ENCODE results near the gene UBA7. TPM values are rescaled to one million over a fixed set of nuclear protein-coding genes. Genes with fewer than 3 reads are reported as not detected.
A peak's percentile ranks its signal among the peaks of the same experiment; 100 is the strongest.
"Not testable (repeated sequence)": the region's sequence is repeated elsewhere in the genome, so short reads cannot be mapped to it uniquely, and the experiment has no call there.

UBA7 gene
- total RNA-seq, 1 donor = 57.9 TPM

DNA sequence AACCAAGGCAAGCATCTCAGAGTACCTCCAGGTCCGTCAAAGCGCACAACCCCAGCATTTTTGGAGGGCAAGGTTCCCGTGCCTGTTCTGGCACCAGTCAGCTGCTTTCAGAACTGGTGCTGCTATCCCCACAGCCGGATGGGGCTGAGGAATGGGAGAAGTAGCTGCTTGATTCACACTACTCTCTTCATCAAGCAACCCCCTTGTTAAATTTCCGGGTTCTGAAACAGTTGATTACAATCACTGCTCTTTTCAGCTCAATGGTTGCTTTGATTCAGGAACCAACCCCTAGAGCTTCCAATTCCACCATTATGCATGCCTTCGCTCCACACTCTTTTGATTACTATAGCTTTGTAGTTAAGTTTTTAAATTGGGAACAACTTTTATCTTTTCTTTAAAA lies 12.3 kb upstream of the UBA7 start:
- H3K9me3 ChIP-seq (ENCODE audit: low read depth, low read length) = no peaks in the 10 kb centered on the region

DNA sequence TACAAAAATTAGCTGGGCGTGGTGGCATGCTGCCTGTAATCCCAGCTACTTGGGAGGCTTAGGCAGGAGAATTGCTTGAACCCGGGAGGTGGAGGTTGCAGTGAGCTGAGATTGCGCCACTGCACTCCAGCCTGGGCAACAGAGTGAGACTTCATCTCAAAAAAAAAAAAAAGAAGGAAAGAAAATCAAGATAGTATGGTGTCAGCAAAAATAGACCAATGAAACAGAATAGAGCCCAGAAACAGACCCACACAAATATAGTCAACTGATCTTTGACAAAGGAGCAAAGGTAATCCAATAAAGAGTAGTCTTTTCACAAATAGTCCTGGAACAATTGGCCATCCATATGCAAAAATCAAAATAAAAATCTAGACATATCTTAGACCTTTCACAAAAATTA lies 9.4 kb upstream of the UBA7 start:
- H3K27me3 ChIP-seq (ENCODE audit: insufficient read depth, low read length); H3K4me3 ChIP-seq (ENCODE audit: low read length); H3K9me3 ChIP-seq (ENCODE audit: low read depth, low read length); H3K4me1 ChIP-seq (ENCODE audit: insufficient read depth, low read length): not testable (repeated sequence)

More for the DNA sequence above, 12.3 kb upstream of the UBA7 start:
- Histone ChIP-seq H3K4me3 (ENCODE audit: low read length) (no peak overlapping the region), H3K4me1 (ENCODE audit: insufficient read depth, low read length) (no peaks in the 10 kb centered on the region), H3K27me3 (ENCODE audit: insufficient read depth, low read length) (no peaks in the 10 kb centered on the region)

DNA sequence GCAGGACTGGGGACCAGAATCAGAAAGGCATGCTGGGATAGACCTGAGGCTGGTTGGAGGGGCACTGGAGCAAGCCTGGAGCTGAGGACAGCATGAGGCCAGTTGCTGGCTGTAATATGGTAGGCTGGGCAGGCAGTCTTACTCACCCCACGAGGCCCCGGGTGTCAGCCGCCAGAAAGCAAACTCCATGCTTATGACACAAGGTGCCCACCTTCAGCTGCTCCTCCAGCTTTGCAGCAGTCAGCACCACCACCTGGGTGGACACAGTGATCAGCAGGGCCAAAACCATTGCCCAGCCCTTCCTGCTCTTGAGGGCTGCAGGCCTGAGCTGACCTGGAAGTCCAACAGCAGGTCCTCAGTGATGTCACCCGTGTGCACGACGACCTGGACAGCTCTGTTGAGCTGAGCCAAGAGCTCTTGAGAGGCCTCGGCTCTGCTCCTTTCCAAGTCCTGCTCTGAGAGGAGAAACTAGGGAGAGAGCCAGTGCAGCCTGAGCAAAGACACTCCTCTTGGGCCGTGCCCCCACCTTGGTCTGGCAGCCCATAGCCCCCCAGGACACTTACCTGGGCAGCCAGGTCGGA lies 747 bp downstream of the UBA7 start:
- Histone ChIP-seq H3K27me3 (ENCODE audit: insufficient read depth, low read length) (no peaks in the 10 kb centered on the region), H3K4me1 (ENCODE audit: insufficient read depth, low read length) (peaks cover 30% of the 10 kb centered on the region), H3K9me3 (ENCODE audit: low read depth, low read length) (no peaks in the 10 kb centered on the region), H3K4me3 (ENCODE audit: low read length) (peak overlapping the region; percentile 42)

- no peaks in the 10 kb centered on the region for H3K9me3 ChIP-seq (ENCODE audit: low read depth, low read length)
- H3K4me3 ChIP-seq (ENCODE audit: low read length) = no peak overlapping the region
- H3K4me1 ChIP-seq (ENCODE audit: insufficient read depth, low read length) = peaks cover 62% of the 10 kb centered on the region
- H3K27me3 ChIP-seq (ENCODE audit: insufficient read depth, low read length) = no peaks in the 10 kb centered on the region
These were observed 6.2 kb downstream of the UBA7 start for GRCh38 chr3:49807431-49808114.

- H3K27me3 ChIP-seq (ENCODE audit: insufficient read depth, low read length) = no peaks in the 10 kb centered on the region
- no peak overlapping the region for H3K4me3 ChIP-seq (ENCODE audit: low read length)
- peaks cover 58% of the 10 kb centered on the region for H3K4me1 ChIP-seq (ENCODE audit: insufficient read depth, low read length)
- H3K9me3 ChIP-seq (ENCODE audit: low read depth, low read length) = no peaks in the 10 kb centered on the region
These were observed 6.9 kb downstream of the UBA7 start for GRCh38 chr3:49806850-49807249.

- Histone ChIP-seq H3K4me3 (ENCODE audit: low read length) (no peak overlapping the region), H3K9me3 (ENCODE audit: low read depth, low read length) (no peaks in the 10 kb centered on the region), H3K27me3 (ENCODE audit: insufficient read depth, low read length) (no peaks in the 10 kb centered on the region), H3K4me1 (ENCODE audit: insufficient read depth, low read length) (peaks cover 58% of the 10 kb centered on the region)
These were observed 7.7 kb downstream of the UBA7 start for GRCh38 chr3:49805897-49806701.

DNA sequence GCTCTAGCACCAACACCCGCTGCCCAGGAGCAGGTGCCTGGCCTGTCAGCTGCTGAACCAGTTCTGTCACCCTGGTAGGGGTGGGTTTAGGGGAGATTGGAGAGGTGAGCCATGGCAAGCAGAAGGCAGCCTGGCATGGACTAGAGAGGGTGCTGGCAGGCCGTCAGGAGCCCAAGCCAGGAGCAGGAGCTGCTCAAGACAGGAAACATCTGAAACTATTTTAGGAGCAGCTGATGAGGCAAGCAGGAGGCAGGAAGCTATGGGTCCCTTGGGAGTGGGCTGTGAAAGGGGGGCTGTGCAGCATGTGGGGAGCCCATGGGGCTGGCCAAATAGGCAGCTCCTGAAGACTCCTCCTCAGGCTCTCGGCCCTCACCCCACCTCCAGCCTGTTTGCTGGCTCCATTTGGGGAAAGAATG lies 8.4 kb downstream of the UBA7 start:
- Histone ChIP-seq H3K4me1 (ENCODE audit: insufficient read depth, low read length) (peaks cover 58% of the 10 kb centered on the region), H3K4me3 (ENCODE audit: low read length) (no peak overlapping the region), H3K9me3 (ENCODE audit: low read depth, low read length) (no peaks in the 10 kb centered on the region), H3K27me3 (ENCODE audit: insufficient read depth, low read length) (no peaks in the 10 kb centered on the region)

GRCh38 chr3:49804141-49805041 lies 9.4 kb downstream of the UBA7 start:
- H3K9me3 ChIP-seq (ENCODE audit: low read depth, low read length) = no peaks in the 10 kb centered on the region
- H3K27me3 ChIP-seq (ENCODE audit: insufficient read depth, low read length) = no peaks in the 10 kb centered on the region
- peaks cover 54% of the 10 kb centered on the region for H3K4me1 ChIP-seq (ENCODE audit: insufficient read depth, low read length)
- no peak overlapping the region for H3K4me3 ChIP-seq (ENCODE audit: low read length)

- Histone ChIP-seq H3K4me3 (ENCODE audit: low read length) (peak overlapping the region; percentile 88), H3K9me3 (ENCODE audit: low read depth, low read length) (no peaks in the 10 kb centered on the region), H3K4me1 (ENCODE audit: insufficient read depth, low read length) (peaks cover 53% of the 10 kb centered on the region), H3K27me3 (ENCODE audit: insufficient read depth, low read length) (no peaks in the 10 kb centered on the region)
These were observed 10.2 kb downstream of the UBA7 start for GRCh38 chr3:49803465-49804140.

GRCh38 chr3:49802719-49803464 lies 10.9 kb downstream of the UBA7 start, which contains the start of gene INKA1:
INKA1 (plus strand) TSS chr3:49803261; CDS start chr3:49803393, 132 bp downstream.
- peak within 1 kb of the TSS; percentile 88 for H3K4me3 ChIP-seq (ENCODE audit: low read length)
- peaks cover 50% of the 10 kb centered on the region for H3K4me1 ChIP-seq (ENCODE audit: insufficient read depth, low read length)
- H3K27me3 ChIP-seq (ENCODE audit: insufficient read depth, low read length) = no peaks in the 10 kb centered on the region
- H3K9me3 ChIP-seq (ENCODE audit: low read depth, low read length) = no peaks in the 10 kb centered on the region

GRCh38 chr3:49801160-49801559 lies 12.6 kb downstream of the UBA7 start:
- Histone ChIP-seq H3K4me3 (ENCODE audit: low read length) (no peak overlapping the region), H3K4me1 (ENCODE audit: insufficient read depth, low read length) (peaks cover 32% of the 10 kb centered on the region), H3K27me3 (ENCODE audit: insufficient read depth, low read length) (no peaks in the 10 kb centered on the region), H3K9me3 (ENCODE audit: low read depth, low read length) (no peaks in the 10 kb centered on the region)

GRCh38 chr3:49799761-49800160 lies 14.0 kb downstream of the UBA7 start, which contains the start of gene CDHR4:
CDHR4 (minus strand) TSS chr3:49799873; CDS start chr3:49799812, 61 bp downstream.
- no peaks in the 10 kb centered on the region for H3K27me3 ChIP-seq (ENCODE audit: insufficient read depth, low read length)
- no peak within 1 kb of the TSS for H3K4me3 ChIP-seq (ENCODE audit: low read length)
- peaks cover 19% of the 10 kb centered on the region for H3K4me1 ChIP-seq (ENCODE audit: insufficient read depth, low read length)
- H3K9me3 ChIP-seq (ENCODE audit: low read depth, low read length) = no peaks in the 10 kb centered on the region

DNA sequence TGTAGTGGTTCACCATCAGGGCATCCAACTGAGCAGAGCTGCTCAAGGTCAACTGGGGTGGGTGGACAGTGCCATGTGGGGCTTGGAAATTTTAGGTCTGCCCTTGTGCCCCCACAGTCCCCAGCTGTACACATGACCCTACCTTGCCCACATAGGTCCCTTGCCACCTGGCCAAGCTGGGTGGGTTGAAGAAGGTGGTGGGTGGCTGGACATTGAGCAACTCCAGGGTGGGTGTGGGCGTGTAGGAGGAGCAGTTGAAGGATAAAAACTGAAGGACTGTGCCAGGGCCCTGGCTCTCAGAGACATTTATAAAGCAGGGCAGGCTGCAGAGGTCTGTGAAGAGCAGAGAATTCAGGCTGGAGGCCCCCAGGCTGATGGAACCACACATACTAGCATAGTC lies 14.6 kb downstream of the UBA7 start:
- Histone ChIP-seq H3K9me3 (ENCODE audit: low read depth, low read length) (no peaks in the 10 kb centered on the region), H3K4me1 (ENCODE audit: insufficient read depth, low read length) (peaks cover 13% of the 10 kb centered on the region), H3K4me3 (ENCODE audit: low read length) (no peak overlapping the region), H3K27me3 (ENCODE audit: insufficient read depth, low read length) (no peaks in the 10 kb centered on the region)

Measured in mononuclear cell (primary cell).